Coronary artery (tissue), 2 donors: ENCODE results near the gene KCNC4.

Experiments
- DNase-seq: peaks from one replicate; pipeline ENCODE4 v3.0.0-alpha.2; 2017; ENCODE audit warnings: low spot score
- H3K27ac ChIP-seq, 2 donors: fragments of 200-600 bp; sonication (generic); one replicate each; pipeline ENCODE4 v1.5.1; 2016 to 2019
- H3K4me3 ChIP-seq: fragments of 200-600 bp; sonication (generic); 2 replicates; pipeline ENCODE4 v1.5.1; 2016; ENCODE audit warnings: mild to moderate bottlenecking, moderate library complexity
- CTCF ChIP-seq: fragments of 200-600 bp; sonication (generic); IDR thresholded peaks from one replicate; pipeline ENCODE4 v1.5.1; 2019; ENCODE audit warnings: antibody characterized with exemption

The KCNC4 gene

GRCh38 chr1:110203021-110203661 is 7.0 kb upstream of the KCNC4 start:
- Histone ChIP-seq H3K27ac (no peak overlapping the region), H3K4me3 (no peak overlapping the region)
- peak; percentile 79 for TF ChIP-seq CTCF
- no peak for DNase-seq

- no peak for TF ChIP-seq CTCF
Measured at GRCh38 chr1:110205156-110205555, 5.0 kb upstream of the KCNC4 start.

GRCh38 chr1:110205591-110206155 is 4.4 kb upstream of the KCNC4 start:
- no peak overlapping the region for H3K27ac ChIP-seq
- no peak overlapping the region for H3K4me3 ChIP-seq
- TF ChIP-seq CTCF, result no peak
- DNase-seq, result no peak

More at GRCh38 chr1:110205156-110205555, 5.0 kb upstream of the KCNC4 start:
- Histone ChIP-seq H3K4me3 (no peak overlapping the region), H3K27ac (no peak overlapping the region)
- no peak for DNase-seq

- H3K27ac ChIP-seq, result no peak overlapping the region
- no peak for TF ChIP-seq CTCF
- DNase-seq, result no peak
- H3K4me3 ChIP-seq, result no peak overlapping the region
Measured at GRCh38 chr1:110206261-110206920, 3.7 kb upstream of the KCNC4 start.

- no peak for DNase-seq
- no peak overlapping the region for H3K4me3 ChIP-seq
- H3K27ac ChIP-seq, result no peak overlapping the region
- peak; percentile 64 for TF ChIP-seq CTCF
Measured at GRCh38 chr1:110207831-110208230, 2.3 kb upstream of the KCNC4 start.

- H3K4me3 ChIP-seq, result peak overlapping the region; percentile 80
- no peak for TF ChIP-seq CTCF
- peak overlapping the region; percentile 79 to 93 for H3K27ac ChIP-seq
- no peak for DNase-seq
Measured at GRCh38 chr1:110208916-110209645, 1.0 kb upstream of the KCNC4 start.
